LNCAP (cell line): ENCODE data around the gene SENP8.

Source experiments
- TF ChIP-seq, protein P1 (sequence below): fragments of 450-650 bp; IDR thresholded peaks from 2 replicates; pipeline ENCODE4 v1.5.1; 2017; ENCODE audit warnings: mild to moderate bottlenecking

SENP8 gene

DNA sequence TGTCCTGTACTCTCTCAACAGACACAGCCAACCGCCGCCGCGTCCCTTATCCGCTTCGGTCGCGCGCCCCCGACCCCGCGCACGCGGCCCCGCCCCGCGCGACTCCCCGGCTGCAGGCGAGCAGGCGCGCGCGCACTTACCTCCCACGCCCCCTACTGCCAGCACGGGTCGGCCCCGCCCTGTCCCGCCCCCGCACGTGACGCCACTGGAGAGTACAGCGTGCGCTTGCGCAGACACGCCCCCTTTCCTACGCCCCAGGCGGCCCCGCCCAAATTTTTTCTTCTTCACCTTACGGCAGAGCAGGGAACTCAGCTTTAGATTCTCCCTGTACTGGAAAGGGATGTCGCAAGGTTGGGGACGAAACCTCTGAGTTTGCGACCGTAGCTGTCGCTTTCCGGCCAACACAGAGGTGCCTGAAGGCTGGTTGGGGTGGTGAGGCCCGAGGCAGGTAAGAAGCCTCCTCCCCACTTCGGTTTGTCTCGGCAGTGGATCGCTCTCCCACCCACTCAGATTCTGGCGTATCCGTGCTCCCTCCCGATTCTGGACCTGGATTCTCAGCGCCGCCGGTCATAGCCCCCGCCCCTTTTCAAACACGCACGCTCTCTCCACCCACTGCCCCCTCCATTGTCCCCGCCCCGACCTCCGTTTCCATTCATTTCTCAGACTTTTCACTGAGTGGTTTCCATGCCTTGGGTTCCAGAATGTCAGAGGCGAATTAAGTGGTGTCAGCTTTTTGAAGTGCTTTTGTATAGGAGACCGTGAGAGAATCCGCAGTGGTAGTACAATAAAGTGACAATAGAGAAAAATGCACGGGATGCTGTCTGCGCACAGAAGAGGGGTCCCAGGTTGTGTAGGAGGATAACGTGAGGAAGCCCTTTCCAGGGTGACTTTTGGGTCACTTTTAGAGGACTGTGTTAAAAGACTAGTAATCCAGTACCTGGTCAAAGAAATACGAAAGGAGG, at the start of gene SENP8, which contains the start of gene MYO9A:
Gene SENP8, plus strand, starts transcription at position 387 of the 962 bp plus-strand sequence. CDS start 21,221 bp downstream, outside the sequence.
Gene MYO9A, minus strand, starts transcription at position 134 of the 962 bp plus-strand sequence. CDS start 71,587 bp downstream, outside the sequence.
- TF ChIP-seq, protein P1, sequence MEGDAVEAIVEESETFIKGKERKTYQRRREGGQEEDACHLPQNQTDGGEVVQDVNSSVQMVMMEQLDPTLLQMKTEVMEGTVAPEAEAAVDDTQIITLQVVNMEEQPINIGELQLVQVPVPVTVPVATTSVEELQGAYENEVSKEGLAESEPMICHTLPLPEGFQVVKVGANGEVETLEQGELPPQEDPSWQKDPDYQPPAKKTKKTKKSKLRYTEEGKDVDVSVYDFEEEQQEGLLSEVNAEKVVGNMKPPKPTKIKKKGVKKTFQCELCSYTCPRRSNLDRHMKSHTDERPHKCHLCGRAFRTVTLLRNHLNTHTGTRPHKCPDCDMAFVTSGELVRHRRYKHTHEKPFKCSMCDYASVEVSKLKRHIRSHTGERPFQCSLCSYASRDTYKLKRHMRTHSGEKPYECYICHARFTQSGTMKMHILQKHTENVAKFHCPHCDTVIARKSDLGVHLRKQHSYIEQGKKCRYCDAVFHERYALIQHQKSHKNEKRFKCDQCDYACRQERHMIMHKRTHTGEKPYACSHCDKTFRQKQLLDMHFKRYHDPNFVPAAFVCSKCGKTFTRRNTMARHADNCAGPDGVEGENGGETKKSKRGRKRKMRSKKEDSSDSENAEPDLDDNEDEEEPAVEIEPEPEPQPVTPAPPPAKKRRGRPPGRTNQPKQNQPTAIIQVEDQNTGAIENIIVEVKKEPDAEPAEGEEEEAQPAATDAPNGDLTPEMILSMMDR: no peak

DNA sequence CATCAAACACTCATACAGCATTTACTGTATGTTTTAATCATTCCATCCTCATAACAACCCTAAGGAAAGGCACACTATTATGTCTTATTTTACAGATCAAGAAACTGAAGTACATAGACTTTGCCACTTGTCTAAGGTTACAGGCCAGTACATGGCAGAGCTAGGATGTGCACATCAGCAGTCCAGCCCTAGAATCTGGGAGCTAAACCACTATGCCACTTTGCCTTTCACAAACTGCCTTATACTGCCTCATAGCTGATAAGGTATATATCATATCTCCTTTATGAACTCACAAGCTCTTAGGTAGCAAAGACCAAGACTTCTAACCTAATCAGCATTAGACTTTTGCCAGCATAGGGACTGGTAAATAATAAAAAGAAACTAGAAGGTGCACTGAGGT, 49.3 kb upstream of the SENP8 start:
- TF ChIP-seq, protein P1: no peak

DNA sequence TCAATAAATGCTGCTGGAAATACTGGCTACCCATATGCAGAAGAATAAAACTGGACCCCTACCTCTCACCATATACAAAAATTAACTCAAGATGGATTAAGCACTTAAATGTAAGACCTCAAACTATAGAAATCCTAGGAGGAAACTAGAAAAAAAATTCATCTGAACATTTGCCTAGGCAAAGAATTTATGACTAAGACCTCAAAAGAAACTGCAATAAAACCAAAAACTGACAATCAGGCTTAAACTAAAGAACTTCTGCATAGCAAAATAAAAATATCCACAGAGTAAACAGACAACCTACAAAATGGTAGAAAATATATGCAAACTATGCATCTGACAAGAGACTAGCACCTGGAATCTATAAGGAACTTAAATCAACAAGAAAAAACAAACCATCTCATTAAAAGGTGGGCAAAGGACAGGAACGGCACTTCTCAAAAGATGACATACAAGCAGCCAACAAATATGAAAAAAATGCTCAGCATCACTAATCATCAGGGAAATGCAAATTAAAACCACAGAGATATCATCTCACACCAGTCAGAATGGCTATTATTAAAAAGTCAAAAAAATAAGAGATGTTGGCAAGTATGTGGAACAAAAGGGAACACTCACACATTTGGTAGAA, 47.3 kb upstream of the SENP8 start:
- TF ChIP-seq, protein P1: no peak

DNA sequence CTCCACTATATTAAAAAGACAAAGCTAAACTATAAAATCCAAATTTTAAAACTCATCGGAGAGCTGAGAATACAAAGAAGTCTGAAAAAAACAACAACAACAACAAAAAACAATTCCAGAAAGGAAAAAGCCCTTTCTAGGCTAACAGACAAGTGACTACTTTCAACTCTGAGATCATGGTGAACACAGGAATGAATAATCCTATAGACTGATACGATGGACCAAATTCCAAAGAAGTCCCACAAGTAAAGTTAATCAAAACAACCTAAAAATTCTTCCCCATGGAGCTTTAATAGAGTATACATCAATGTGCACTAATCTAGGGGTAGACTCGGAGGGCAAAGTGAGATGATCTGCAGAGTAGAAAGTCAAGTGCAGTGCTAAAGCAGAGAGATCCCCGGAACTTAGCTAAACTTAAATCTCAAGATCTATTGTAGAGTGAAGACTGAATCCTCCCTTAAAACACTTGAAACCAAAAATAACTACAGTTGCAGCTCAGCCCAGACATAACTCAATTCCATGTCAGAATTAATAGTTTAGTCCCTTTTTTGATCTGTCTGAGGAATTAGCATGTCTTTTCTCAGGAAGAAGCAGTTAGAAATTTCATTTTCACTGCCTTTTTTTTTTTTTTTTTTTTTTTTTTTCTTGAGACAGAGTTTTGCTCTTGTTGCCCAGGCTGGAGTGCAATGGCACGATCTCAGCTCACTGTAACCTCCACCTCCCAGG, 43.7 kb upstream of the SENP8 start:
- TF ChIP-seq, protein P1: no peak

DNA sequence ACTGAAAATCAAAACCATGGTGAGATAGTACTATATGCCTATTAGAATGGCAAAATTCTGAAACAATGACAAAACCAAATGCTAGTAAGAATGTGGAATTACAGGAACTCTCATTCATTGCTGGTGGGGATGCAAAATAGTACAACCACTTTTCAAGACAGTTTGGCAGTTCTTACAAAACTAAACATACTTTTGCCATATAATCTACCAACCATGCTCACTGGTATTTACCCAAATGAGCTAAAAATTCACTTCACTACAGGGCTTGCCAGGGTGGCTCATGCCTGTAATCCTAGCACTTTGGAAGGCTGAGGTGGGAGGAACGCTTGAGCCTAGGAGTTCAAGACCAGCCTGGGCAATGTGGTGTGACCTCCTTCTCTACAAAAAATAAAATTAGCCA, 40.3 kb upstream of the SENP8 start:
- TF ChIP-seq, protein P1: no peak

DNA sequence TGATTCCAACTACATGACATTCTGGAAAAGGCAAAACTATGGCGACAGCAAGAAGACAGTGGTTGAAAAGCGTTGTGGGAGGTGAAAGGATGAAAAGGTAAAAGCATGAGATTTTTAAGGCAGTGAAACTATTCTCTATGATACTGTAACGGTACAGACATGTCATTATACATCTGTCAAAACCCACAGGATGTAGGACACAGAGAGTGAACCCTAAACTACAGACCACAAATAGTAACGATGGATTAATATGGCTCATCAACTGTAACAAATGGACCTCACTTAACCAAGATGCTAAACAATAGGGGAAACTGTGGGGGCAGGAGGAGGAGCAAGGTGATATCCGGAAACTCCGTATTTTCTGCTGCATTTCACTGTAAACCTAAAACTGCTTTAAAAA, 39.3 kb upstream of the SENP8 start:
- TF ChIP-seq, protein P1: no peak

DNA sequence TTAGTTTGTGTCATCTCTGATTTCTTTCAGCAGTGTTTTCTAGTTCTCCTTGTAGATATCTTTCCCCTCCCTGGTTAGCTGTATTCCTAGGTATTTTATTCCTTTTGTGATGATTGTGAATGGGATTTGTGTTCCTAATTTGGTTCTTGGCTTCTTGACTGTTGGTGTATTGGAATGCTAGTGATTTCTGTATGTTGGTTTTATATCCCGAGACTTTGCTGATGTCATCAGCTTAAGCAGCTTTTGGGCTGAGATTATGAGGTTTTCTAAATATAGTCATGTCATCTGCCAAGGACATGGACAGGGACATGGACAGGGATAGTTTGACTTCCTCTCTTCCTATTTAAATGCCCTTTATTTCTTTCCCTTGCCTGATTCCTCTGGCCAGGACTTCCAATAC, 36.0 kb upstream of the SENP8 start:
- TF ChIP-seq, protein P1: no peak
